Measurements from ENCODE around the gene SREK1IP1. TPM values are rescaled to one million over a fixed set of nuclear protein-coding genes. Genes with fewer than 3 reads are reported as not detected.

SREK1IP1 gene
- total RNA-seq, 4 donors from 2014 or later: 9.8 to 18.4 (median 15.5) TPM

DNA sequence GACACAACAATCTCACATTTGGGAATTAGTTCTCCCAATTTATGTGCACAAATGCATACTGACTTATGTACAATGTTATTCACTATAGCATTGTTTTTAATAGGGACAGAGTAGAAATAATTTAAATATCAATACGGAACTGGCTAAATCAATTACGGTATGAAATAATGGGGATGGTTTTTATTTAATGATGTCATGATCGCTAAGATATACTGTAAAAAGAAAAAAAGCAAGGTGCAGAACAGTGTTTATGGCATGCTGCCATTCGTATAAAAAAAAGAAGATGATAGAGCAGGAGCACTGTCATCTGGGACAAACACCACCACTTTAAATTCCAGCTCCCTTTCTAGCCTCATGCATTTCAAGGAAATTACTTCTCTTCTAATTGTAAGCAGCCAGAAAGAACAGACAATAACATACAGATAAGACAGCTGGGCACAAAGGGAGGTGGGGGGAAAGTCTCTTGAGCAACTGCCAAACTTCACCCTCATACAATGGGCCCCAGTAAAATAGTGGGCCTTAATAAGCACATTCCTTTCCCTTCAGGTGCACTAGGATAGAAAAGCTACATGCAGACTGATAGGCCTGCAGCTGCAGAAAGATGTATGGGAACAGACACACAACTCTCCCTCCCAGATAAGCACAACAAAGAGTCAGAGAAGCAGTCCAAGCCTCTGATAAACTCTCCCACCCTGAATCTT lies 8.4 kb downstream of the SREK1IP1 start:
- Histone ChIP-seq H3K4me1 (peaks cover 0 to 10% (median 0%) of the 10 kb centered on the region in 3 donors), H3K4me3 (no peak overlapping the region), H3K36me3 (peaks cover 3 to 27% of the 10 kb centered on the region in 2 donors), H3K9me3 (no peaks in the 10 kb centered on the region), H3K27me3 (no peaks in the 10 kb centered on the region), H3K27ac (no peak overlapping the region)
- WGBS, 2 donors (ENCODE audit: low coverage in 1 of 2): 52 to 78% methylated on average over 4 of the region's 4 CpGs
- TF ChIP-seq, protein P1, sequence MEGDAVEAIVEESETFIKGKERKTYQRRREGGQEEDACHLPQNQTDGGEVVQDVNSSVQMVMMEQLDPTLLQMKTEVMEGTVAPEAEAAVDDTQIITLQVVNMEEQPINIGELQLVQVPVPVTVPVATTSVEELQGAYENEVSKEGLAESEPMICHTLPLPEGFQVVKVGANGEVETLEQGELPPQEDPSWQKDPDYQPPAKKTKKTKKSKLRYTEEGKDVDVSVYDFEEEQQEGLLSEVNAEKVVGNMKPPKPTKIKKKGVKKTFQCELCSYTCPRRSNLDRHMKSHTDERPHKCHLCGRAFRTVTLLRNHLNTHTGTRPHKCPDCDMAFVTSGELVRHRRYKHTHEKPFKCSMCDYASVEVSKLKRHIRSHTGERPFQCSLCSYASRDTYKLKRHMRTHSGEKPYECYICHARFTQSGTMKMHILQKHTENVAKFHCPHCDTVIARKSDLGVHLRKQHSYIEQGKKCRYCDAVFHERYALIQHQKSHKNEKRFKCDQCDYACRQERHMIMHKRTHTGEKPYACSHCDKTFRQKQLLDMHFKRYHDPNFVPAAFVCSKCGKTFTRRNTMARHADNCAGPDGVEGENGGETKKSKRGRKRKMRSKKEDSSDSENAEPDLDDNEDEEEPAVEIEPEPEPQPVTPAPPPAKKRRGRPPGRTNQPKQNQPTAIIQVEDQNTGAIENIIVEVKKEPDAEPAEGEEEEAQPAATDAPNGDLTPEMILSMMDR (IDR thresholded peaks at IDR 0.05): no peak
- TF ChIP-seq EP300 (IDR thresholded peaks at IDR 0.05) (no peak), POLR2AphosphoS5 (IDR thresholded peaks at IDR 0.05) (no peak), POLR2A (IDR thresholded peaks at IDR 0.05) (no peak)
- ATAC-seq: no peak

DNA sequence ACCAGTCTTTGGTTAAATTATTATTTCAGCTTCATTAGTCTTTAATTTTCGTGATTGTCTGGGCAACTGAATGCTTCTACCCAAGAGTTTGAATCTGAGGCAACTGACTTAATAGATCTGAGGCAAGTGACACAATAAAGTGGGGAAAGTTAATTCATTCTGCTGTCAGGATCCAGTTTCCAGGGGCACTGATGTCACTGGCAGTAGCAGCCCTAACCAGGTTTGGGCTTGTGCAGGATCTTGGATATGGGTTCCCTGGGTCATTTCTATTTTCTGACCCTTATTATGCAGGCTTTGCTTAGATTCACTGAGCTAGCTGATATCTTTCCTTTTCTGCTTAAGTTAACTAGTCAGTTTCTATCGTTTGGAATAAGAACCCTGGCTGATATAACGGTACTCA lies 9.6 kb downstream of the SREK1IP1 start:
- no peak overlapping the region for H3K27ac ChIP-seq
- WGBS, 2 donors (ENCODE audit: low coverage in 1 of 2): 72 to 84% methylated on average over 3 of the region's 3 CpGs
- ATAC-seq: no peak
- peaks cover 0 to 27% of the 10 kb centered on the region in 2 donors for H3K36me3 ChIP-seq
- H3K27me3 ChIP-seq: no peaks in the 10 kb centered on the region
- H3K4me3 ChIP-seq: no peak overlapping the region
- no peaks in the 10 kb centered on the region for H3K9me3 ChIP-seq
- TF ChIP-seq POLR2AphosphoS5 (IDR thresholded peaks at IDR 0.05) (no peak), POLR2A (IDR thresholded peaks at IDR 0.05) (no peak), EP300 (IDR thresholded peaks at IDR 0.05) (no peak)
- TF ChIP-seq, protein P1 (IDR thresholded peaks at IDR 0.05): no peak
- peaks cover 0 to 4% (median 0%) of the 10 kb centered on the region in 3 donors for H3K4me1 ChIP-seq

DNA sequence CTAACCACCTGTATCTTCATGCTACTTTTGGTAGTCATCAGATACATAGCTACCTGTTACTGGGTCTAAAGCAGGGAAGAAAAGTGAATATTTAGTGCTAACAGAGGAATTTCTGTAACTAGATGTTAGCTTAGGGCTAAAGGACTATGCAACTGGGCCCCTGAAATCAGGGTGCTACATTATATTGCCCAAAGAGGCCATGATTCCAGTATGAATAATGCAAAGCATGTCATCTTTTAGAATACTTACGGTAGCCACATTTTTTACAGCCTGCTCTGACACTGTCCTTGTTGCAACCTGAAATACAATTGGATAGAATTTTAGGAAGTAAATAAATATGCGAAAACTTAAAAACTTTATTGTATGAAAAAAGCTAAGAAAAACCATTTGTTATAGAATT lies 14.4 kb downstream of the SREK1IP1 start:
- H3K27me3 ChIP-seq: no peaks in the 10 kb centered on the region
- no peak overlapping the region for H3K27ac ChIP-seq
- TF ChIP-seq EP300 (IDR thresholded peaks at IDR 0.05) (no peak), POLR2A (IDR thresholded peaks at IDR 0.05) (no peak), POLR2AphosphoS5 (IDR thresholded peaks at IDR 0.05) (no peak)
- TF ChIP-seq, protein P1 (IDR thresholded peaks at IDR 0.05): no peak
- 94 to 100% methylated on average over 1 to 2 of the region's 2 CpGs for WGBS, 2 donors (ENCODE audit: low coverage in 1 of 2)
- no peaks in the 10 kb centered on the region for H3K9me3 ChIP-seq
- no peak for ATAC-seq
- H3K36me3 ChIP-seq: peaks cover 0 to 20% of the 10 kb centered on the region in 2 donors
- H3K4me3 ChIP-seq: no peak overlapping the region
- peaks cover 0 to 2% (median 0%) of the 10 kb centered on the region in 3 donors for H3K4me1 ChIP-seq

DNA sequence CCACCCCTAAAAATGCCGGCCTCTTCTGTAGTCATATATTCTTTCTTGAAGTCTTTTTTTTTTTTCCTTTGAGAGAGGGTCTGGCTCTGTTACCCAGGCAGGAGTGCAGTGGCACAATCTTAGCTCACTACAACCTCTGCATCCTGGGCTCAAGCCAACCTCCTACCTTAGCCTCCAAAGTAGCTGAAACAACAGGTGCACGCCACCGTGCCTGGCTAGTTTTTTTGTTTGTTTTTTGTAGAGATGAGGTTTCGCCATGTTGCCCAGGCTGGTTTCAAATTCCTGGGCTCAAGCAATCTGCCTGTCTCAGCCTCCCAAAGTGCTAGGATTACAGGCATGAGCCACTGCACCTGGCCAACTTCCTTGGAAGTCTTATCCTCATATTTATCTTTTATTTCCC lies 19.1 kb downstream of the SREK1IP1 start:
- Histone ChIP-seq H3K4me1 (no peaks in the 10 kb centered on the region), H3K36me3 (peaks cover 0 to 36% of the 10 kb centered on the region in 2 donors), H3K27ac (no peak overlapping the region), H3K27me3 (no peaks in the 10 kb centered on the region), H3K4me3 (no peak overlapping the region), H3K9me3 (no peaks in the 10 kb centered on the region)
- WGBS, 2 donors (ENCODE audit: low coverage in 1 of 2): 90 to 91% methylated on average over 2 to 4 of the region's 4 CpGs
- no peak for ATAC-seq
- no peak for TF ChIP-seq EP300 (IDR thresholded peaks at IDR 0.05)

DNA sequence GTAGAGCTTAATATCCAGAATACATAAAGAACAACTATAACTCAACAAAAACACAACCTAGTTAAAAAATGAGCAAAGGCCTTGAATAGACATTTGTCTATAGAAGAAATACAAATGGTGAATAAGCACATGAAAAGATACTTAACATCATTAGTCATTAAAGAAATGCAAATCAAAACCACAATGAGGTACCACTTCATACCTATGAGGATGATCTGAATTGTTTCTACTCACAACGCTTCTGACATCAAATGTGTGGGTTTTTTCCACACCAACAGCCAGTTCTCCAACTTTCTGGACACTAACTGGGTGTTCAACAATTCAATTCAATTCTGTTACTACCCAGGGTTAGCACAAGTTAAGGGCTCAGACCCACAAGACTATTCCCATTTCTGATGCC lies 22.0 kb downstream of the SREK1IP1 start:
- H3K4me3 ChIP-seq: no peak overlapping the region
- no peaks in the 10 kb centered on the region for H3K4me1 ChIP-seq
- H3K27ac ChIP-seq: no peak overlapping the region
- no peak for ATAC-seq
- no peak for TF ChIP-seq EP300 (IDR thresholded peaks at IDR 0.05)
- TF ChIP-seq POLR2A (IDR thresholded peaks at IDR 0.05): no peak
- no peak for TF ChIP-seq POLR2AphosphoS5 (IDR thresholded peaks at IDR 0.05)
- TF ChIP-seq, protein P1 (IDR thresholded peaks at IDR 0.05): no peak
- H3K27me3 ChIP-seq: no peaks in the 10 kb centered on the region
- WGBS, 2 donors (ENCODE audit: low coverage in 1 of 2): 100% methylated on average over 1 of the region's 1 CpG
- peaks cover 0 to 18% of the 10 kb centered on the region in 2 donors for H3K36me3 ChIP-seq
- H3K9me3 ChIP-seq: no peaks in the 10 kb centered on the region

All from gastroesophageal sphincter (tissue), 4 donors.